Suprapubic skin (tissue), 4 donors: Measurements from ENCODE around the gene PDGFRB.

Experiments used
- EP300 ChIP-seq: sonication (generic); formaldehyde crosslinking; IDR thresholded peaks from one replicate; pipeline ENCODE4 v1.6.1; 2017; ENCODE audit warnings: antibody characterized with exemption
- POLR2A ChIP-seq, 2 donors: fragments of 450-650 bp; IDR thresholded peaks; one replicate each; pipeline ENCODE4 v1.6.1; 2017; ENCODE audit warnings: antibody characterized with exemption in 2 of 2, mild to moderate bottlenecking in 2 of 2, moderate library complexity in 2 of 2
- POLR2AphosphoS5 ChIP-seq, 3 donors: sonication (generic); formaldehyde crosslinking; IDR thresholded peaks; one replicate each; pipeline ENCODE4 v1.6.1; 2017; ENCODE audit warnings: antibody characterized with exemption in 3 of 3
- TF ChIP-seq, protein P1 (sequence below), 2 donors: fragments of 200-600 bp in 1 of 2; fragments of 450-650 bp in 1 of 2; sonication (generic) in 1 of 2; IDR thresholded peaks; one replicate each; pipeline ENCODE4 v1.5.1; 2016 to 2019; ENCODE audit warnings: antibody characterized with exemption in 2 of 2, mild to moderate bottlenecking in 1 of 2, moderate library complexity in 1 of 2

DNA sequence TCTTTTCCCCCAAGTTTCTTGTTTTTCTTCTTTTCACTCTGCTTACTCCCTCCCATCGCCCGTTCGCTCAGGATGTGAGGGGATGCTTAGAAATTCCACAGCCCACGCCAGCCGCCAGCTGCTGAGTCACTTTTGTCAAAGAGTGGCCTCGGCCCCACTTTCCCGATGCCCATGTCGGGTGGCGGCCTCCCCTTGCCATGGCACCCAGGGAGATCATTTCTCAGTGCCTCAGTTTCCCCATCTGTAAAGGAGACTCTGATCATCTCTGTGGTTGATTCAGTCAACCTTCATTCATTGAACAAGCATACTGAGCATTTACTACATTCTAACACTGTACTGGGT lies 353 bp upstream of the PDGFRB start:
- TF ChIP-seq, protein P1, sequence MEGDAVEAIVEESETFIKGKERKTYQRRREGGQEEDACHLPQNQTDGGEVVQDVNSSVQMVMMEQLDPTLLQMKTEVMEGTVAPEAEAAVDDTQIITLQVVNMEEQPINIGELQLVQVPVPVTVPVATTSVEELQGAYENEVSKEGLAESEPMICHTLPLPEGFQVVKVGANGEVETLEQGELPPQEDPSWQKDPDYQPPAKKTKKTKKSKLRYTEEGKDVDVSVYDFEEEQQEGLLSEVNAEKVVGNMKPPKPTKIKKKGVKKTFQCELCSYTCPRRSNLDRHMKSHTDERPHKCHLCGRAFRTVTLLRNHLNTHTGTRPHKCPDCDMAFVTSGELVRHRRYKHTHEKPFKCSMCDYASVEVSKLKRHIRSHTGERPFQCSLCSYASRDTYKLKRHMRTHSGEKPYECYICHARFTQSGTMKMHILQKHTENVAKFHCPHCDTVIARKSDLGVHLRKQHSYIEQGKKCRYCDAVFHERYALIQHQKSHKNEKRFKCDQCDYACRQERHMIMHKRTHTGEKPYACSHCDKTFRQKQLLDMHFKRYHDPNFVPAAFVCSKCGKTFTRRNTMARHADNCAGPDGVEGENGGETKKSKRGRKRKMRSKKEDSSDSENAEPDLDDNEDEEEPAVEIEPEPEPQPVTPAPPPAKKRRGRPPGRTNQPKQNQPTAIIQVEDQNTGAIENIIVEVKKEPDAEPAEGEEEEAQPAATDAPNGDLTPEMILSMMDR (IDR thresholded peaks at IDR 0.05) = no peak
- no peak for TF ChIP-seq POLR2A (IDR thresholded peaks at IDR 0.05)
- no peak for TF ChIP-seq POLR2AphosphoS5 (IDR thresholded peaks at IDR 0.05)
- TF ChIP-seq EP300 = no peak
